ENCODE data around the gene EVX2. TPM values are rescaled to one million over a fixed set of nuclear protein-coding genes. Genes with fewer than 3 reads are reported as not detected.

EVX2 gene
- total RNA-seq, 1 donor from 2014 or later, result not detected

DNA sequence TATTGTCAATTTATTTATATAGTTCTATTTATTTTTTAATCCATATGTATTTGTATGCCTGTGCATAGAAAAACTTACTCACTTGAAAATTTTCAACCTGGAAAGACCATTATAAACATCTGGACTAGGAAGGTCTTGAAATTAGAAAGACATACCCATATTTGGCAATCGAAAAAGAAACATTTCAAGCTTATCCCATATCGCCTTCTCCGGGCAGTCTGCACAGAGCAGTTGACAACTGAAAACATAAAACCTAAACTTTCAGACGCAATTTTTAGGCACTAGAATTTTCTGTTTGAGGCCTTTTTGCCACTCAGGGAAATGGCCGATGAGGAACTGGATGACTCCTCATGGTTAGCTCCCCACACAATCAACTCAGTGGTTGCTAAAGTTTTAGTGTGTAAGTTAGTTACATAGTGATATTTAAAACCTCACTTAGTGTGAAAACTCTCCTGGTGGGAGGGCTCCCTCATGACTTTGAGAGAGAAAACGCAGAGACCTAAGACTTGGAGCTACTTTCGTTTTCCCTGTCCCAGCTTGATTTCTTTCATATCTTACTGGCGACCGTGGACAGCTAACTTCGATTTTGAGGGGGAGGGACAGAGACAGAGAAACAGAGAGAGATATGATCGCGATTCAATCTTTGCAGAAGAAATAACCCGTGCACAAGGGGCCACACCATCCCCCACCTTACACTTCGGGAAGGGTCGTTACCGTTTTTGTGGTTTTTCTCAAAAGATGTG, 12.7 kb upstream of the EVX2 start:
- DNase-seq, result no peak

GRCh38 chr2:176095421-176095820, 11.7 kb upstream of the EVX2 start:
- no peak for DNase-seq

DNA sequence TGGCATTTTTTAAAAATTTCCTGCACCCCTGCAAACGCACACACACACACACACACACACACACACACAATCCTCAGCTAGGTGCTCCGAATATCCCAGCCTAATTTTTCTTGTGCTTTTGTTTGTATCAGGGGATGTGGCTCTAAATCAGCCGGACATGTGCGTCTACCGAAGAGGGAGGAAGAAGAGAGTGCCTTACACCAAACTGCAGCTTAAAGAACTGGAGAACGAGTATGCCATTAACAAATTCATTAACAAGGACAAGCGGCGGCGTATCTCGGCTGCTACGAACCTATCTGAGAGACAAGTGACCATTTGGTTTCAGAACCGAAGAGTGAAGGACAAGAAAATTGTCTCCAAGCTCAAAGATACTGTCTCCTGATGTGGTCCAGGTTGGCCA, 10.6 kb upstream of the EVX2 start:
- no peak for DNase-seq

- DNase-seq, result no peak
Measured at GRCh38 chr2:176093898-176094249, 10.1 kb upstream of the EVX2 start.

- no peak for DNase-seq
Measured at GRCh38 chr2:176093145-176093897, 9.6 kb upstream of the EVX2 start.

DNA sequence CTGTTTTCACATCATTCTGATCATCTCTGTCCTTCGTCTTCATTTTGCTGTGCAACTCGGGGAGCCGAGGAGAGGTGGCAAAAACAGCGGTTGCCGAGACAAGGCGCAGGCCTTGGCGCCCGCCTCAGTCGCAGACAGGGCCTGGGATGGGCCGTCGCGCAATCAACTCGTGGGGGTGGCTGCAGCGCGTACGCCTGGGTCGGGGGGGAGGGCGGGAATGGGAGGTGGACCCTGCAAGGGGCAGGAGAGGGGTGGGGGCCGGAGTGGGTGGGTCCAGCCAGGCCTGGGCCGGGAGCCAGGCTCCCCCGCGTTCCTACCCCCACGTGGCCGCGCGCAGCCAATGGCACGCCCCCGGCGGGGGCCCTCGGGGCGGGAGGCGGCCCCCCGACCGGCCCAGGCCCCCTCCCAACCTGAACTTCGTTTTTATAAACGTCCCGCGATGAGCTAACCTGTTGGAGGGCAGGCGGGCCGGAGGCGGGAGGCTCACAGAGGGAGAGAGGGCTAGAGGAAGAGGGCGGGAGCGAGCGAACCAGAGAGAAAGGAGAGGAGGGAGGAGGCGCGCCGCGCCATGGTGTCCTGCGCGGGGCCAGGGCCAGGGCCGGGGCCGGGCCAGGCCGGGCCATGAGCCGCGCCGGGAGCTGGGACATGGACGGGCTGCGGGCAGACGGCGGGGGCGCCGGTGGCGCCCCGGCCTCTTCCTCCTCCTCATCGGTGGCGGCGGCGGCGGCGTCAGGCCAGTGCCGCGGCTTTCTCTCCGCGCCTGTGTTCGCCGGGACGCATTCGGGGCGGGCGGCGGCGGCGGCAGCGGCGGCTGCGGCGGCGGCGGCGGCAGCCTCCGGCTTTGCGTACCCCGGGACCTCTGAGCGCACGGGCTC, 8.7 kb upstream of the EVX2 start, which contains the start of gene HOXD13:
HOXD13 (plus strand) TSS at position 452 of the 875 bp plus-strand sequence; CDS start at position 622, 170 bp downstream.
- DNase-seq, result no peak

DNA sequence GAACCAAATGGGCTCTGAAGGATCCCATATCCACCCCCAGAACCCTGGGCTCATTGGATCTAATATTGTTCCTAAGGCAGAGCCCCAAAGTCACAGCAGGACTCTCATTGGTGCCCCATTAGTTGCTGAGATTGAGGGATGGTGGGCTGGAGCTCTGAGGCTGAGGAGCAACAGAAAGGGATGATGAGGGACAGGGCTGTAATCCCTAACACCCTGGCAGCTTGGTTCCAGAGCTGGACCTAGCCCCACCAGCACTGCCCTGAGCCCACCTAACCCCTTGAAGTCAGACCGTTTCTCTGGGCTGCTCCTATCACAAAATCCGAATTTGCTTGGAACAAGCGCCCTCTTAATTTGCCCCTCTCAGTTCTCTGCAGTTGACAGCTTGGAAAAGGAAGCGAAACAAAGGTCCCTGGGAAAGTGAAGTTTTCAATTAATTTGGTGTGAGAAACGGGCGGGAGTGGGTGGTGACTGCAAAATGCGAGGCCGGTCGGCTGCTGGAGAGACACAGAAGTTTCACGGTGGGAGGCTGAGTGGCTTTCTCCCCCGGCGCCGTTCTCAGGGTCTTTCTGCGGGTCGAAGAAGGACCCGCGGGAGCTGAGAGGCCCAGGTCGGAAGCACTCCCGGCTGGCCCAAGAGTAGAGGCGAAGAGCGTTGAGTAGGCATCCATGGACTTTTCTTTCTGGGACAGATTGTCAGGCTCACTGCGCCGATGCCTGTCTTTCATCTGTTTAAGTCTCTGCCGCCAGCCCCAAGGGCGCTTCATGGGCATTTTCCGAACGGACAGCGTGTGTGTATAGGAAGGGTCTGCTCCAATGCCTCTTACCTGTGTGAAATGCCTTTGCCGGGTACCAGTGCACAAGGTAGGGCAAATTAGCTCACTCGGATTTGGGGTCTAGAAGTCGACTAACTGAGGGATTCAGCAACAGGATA, 7.8 kb upstream of the EVX2 start:
- no peak for DNase-seq

- no peak for DNase-seq
Measured at GRCh38 chr2:176090862-176091261, 7.1 kb upstream of the EVX2 start.

- DNase-seq, result no peak
Measured at GRCh38 chr2:176089843-176090395, 6.2 kb upstream of the EVX2 start.

GRCh38 chr2:176088937-176089842, 5.4 kb upstream of the EVX2 start:
- no peak for DNase-seq

DNA sequence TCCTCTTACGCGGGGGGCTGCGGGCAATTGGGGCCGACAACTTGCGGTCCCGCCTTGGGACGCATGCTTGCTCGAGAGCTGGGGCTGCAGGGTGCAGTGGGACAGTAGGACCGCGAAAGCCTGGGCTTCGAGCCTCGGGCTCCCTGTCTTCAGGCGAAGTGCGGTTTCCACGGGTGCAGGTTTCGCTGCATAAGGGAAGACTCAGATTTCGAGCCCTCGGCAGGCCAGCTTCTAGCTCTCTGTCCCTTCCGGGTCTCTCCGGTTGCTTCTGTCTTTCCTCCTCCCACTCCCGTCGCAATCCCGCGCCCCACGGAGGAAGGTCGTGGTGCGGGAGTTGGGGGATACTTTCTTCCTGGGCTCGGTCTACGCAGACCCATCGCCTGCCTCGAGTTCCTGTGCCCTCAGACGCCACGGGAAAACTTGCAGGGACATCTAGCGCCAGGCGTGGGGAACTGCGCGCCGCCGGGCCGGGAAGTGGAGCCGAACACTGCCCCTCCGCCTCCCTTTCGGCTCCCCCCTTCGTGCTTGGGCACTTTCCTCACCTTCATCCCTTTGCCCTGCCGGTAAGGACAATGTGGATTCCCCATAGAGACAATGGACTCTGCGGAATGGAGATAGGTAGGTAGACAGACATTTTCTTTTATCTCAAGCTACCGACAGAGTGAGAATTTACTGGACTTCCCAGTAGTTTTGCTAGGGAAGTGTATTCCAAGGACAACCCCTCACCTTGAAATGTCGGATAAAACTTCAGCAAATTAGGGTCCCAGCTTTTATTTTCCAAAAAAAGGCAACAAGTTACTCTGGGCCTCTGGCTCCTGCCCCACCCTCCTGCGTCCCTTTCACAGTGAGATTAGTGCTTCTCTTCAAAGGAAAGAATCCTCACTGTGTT, 4.5 kb upstream of the EVX2 start:
- no peak for DNase-seq

GRCh38 chr2:176087330-176088047, 3.7 kb upstream of the EVX2 start:
- no peak for DNase-seq

DNA sequence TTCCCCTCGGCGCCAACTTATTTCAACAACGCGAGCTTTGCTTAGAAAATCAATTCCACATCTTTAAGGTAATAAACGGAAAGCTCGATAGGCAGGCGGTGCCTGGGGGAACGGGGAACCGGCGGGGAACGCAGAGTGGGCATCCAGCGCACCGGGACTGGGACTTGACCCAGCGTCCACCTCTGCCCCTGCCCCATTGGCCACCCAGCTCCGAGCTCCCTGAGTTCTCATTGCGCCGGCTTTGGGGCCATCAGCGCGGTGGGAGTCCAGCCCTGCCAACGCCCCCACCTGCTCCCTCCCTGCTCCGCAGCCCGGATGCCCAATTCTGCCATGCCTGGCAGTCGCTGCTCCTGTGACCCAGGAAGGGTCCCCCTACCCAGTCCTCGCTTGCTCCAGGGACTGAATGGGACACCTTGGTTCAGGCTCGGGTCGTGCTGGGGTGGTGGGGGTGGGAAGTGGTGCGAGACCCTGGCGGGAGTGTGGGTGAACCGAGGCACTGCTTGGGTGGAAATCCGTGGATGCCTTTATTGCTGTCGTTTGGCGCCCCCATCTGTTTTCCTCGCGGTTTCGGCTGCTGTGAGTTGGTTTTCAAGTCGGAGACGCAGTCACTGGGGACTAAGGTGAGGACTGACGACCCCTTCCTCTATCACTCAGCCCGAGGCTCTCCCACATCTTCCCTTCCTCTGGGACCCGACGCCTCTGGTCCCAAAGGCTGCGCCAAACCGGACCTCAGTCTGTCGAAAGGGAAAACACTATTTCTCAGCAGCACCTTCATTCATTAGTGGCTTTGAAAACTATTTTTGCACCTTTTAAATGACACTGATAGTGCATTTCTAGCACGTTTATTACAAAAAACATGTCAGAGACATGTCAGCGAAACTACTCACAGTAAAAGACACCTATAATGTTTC, 2.4 kb upstream of the EVX2 start:
- DNase-seq, result peak; percentile 16

GRCh38 chr2:176085120-176085788, 1.5 kb upstream of the EVX2 start:
- no peak for DNase-seq

GRCh38 chr2:176084611-176085119, 903 bp upstream of the EVX2 start:
- no peak for DNase-seq
